Osteoblast (primary cell): ENCODE results near the gene IDH1. TPM values are rescaled to one million over a fixed set of nuclear protein-coding genes. Genes with fewer than 3 reads are reported as not detected.
"Not testable (repeated sequence)": the region's sequence is repeated elsewhere in the genome, so short reads cannot be mapped to it uniquely, and the experiment has no call there.

Experiments
- DNase-seq: peaks from one replicate; pipeline ENCODE4 v3.0.0; 2011; ENCODE audit warnings: low spot score, mixed read lengths; ENCODE audit not compliant: insufficient read length; ENCODE audit errors: missing footprints
- H2AFZ ChIP-seq: 2 replicates; pipeline ENCODE4 v1.6.0; 2011; ENCODE audit warnings: mild to moderate bottlenecking, low read length
- H3K27ac ChIP-seq: 2 replicates; pipeline ENCODE4 v1.5.1; 2011; ENCODE audit warnings: mild to moderate bottlenecking, low read depth, low read length, moderate library complexity
- H3K27me3 ChIP-seq: 2 replicates; pipeline ENCODE4 v1.6.0; 2012; ENCODE audit warnings: mild to moderate bottlenecking, control low read depth, inconsistent platforms, low read length, moderate library complexity; ENCODE audit not compliant: insufficient read depth
- H3K36me3 ChIP-seq: 2 replicates; pipeline ENCODE4 v1.5.1; 2011; ENCODE audit warnings: mild to moderate bottlenecking, low read length, control low read depth, moderate library complexity; ENCODE audit not compliant: insufficient read depth
- H3K4me1 ChIP-seq: 2 replicates; pipeline ENCODE4 v1.5.1; 2011; ENCODE audit warnings: mild to moderate bottlenecking, low read length, control low read depth, moderate library complexity; ENCODE audit not compliant: insufficient read depth
- H3K4me2 ChIP-seq: 2 replicates; pipeline ENCODE4 v1.6.0; 2011; ENCODE audit warnings: mild to moderate bottlenecking, low read length; ENCODE audit not compliant: insufficient read depth
- H3K4me3 ChIP-seq: fragments of 200-600 bp; sonication (generic); 3 replicates; pipeline ENCODE4 v1.5.1; 2012; ENCODE audit warnings: mild to moderate bottlenecking, low read length, inconsistent platforms; ENCODE audit not compliant: insufficient read depth
- H3K79me2 ChIP-seq: 2 replicates; pipeline ENCODE4 v1.6.0; 2012; ENCODE audit warnings: mild to moderate bottlenecking, low read length, control low read depth, inconsistent platforms; ENCODE audit not compliant: insufficient read depth
- H3K9me3 ChIP-seq: 2 replicates; pipeline ENCODE4 v1.5.1; 2011; ENCODE audit warnings: low read depth, low read length, control low read depth
- H4K20me1 ChIP-seq: 2 replicates; pipeline ENCODE4 v1.6.0; 2012; ENCODE audit warnings: mild to moderate bottlenecking, low read length, control low read depth; ENCODE audit not compliant: insufficient read depth
- CTCF ChIP-seq: IDR thresholded peaks from 2 replicates; pipeline ENCODE4 v1.5.1; 2011; ENCODE audit warnings: mild to moderate bottlenecking, low read depth, low read length, moderate library complexity; ENCODE audit errors: extremely low read depth
- total RNA-seq: library from RNA; depleted of rRNA; stranded (reverse); fragments of >200 nt; gene quantifications from 2 replicates; pipeline ENCODE4 v1.2.3, GENCODE V29; 2012

IDH1 gene
- total RNA-seq, 1 donor = 226 TPM

DNA sequence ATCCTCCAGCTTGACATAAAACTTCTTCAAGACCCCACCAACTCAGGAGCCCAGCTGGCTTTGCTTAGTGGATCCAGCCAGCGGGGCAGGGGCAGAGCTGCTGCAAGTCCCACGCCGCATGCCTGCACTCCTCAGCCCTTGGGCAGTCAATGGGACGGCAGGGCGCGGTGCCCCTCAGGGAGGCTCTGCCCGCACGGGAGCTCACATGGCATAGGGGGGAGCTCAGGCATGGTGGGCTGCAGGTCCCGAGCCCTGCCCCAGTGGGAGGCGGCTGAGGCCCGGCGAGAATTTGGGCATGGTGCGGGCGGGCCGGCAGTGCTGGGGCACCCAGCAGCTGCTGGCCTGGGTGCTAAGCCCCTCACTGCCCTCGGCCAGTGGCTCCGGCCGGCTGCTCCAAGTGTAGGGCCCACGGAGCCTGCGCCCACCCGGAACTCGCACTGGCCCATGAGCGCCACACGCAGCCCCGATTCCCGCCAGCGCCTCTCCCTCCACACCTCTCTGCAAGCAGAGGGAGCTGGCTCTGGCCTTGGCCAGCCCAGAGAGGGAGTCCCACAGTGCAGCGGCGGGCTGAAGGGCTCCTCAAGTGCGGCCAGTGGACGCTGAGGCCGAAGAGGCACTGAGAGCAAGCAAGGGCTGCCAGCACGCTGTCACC lies 27.2 kb downstream of the IDH1 start:
- Histone ChIP-seq H3K9me3 (no peaks in the 10 kb centered on the region), H3K4me3 (no peak overlapping the region), H4K20me1 (no peaks in the 10 kb centered on the region), H2AFZ (no peak overlapping the region), H3K79me2 (no peaks in the 10 kb centered on the region), H3K27ac (no peak overlapping the region), H3K27me3 (no peaks in the 10 kb centered on the region), H3K4me1 (peaks cover 9% of the 10 kb centered on the region), H3K36me3 (no peaks in the 10 kb centered on the region), H3K4me2 (no peak overlapping the region)
- no peak for TF ChIP-seq CTCF
- DNase-seq = no peak

GRCh38 chr2:208224802-208225201 lies 30.1 kb downstream of the IDH1 start:
- Histone ChIP-seq H3K4me2 (peak overlapping the region; percentile 9), H4K20me1 (no peaks in the 10 kb centered on the region)
- DNase-seq = no peak

DNA sequence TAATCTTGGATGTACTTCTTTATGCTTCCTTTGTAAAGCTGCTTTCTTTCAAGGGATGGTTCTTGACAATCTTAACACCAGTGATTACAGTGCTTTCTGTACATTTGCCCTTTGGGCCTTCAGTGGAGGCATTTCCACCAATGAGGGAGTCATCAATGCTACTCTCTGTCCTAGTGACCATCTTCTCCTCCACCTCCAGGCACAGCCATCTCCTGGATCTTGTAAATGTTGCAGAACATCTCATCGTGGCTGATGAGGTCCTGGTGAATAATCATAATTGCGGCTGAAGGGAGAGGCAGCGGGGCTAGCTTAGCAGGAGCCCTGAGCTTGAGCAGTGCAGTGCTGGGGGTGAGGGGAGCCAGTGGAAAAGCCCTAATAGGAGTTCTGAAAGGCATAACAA lies 32.5 kb downstream of the IDH1 start:
- no peak overlapping the region for H3K4me3 ChIP-seq
- no peaks in the 10 kb centered on the region for H3K9me3 ChIP-seq
- peak overlapping the region; percentile 11 for H2AFZ ChIP-seq
- no peaks in the 10 kb centered on the region for H4K20me1 ChIP-seq
- H3K36me3 ChIP-seq = no peaks in the 10 kb centered on the region
- peak; percentile 84 for DNase-seq
- peaks cover 9% of the 10 kb centered on the region for H3K4me1 ChIP-seq
- no peak for TF ChIP-seq CTCF
- peak overlapping the region; percentile 26 for H3K4me2 ChIP-seq
- H3K27ac ChIP-seq = no peak overlapping the region
- H3K79me2 ChIP-seq = no peaks in the 10 kb centered on the region
- no peaks in the 10 kb centered on the region for H3K27me3 ChIP-seq

More at GRCh38 chr2:208224802-208225201, 30.1 kb downstream of the IDH1 start:
- Histone ChIP-seq H3K79me2 (no peaks in the 10 kb centered on the region), H3K27me3 (no peaks in the 10 kb centered on the region), H3K9me3 (no peaks in the 10 kb centered on the region), H3K4me1 (peaks cover 9% of the 10 kb centered on the region), H3K27ac (no peak overlapping the region), H3K4me3 (no peak overlapping the region), H3K36me3 (no peaks in the 10 kb centered on the region), H2AFZ (peak overlapping the region; percentile 6)
- no peak for TF ChIP-seq CTCF

DNA sequence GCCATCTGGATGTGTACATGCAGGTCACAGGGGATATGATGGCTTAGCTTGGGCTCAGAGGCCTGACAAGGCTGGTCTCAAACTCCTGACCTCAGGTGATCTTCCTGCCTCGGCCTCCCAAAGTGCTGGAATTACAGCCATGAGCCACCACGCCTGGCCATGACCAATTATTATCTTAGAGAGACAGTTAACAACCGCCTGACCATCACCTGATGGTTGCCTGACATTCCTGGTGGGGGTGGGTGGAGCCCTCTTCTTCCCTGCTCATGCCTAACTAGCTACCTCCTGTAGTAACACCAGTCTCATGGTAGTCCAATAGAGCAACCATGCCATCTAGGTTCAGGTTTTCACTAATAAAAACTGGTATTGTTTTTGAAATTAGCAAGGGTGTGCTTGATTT lies 33.0 kb downstream of the IDH1 start:
- not testable (repeated sequence) for H3K9me3 ChIP-seq, H3K4me1 ChIP-seq, H4K20me1 ChIP-seq, H3K4me2 ChIP-seq, H2AFZ ChIP-seq, H3K27ac ChIP-seq, H3K4me3 ChIP-seq, DNase-seq, H3K79me2 ChIP-seq, H3K36me3 ChIP-seq, H3K27me3 ChIP-seq
